ENCODE data around the gene ELK3. TPM values are rescaled to one million over a fixed set of nuclear protein-coding genes. Genes with fewer than 3 reads are reported as not detected.

The ELK3 gene
- total RNA-seq, 1 experiment from 2014 or later: 9.4 TPM

GRCh38 chr12:96167492-96167891 lies 26.7 kb upstream of the ELK3 start:
- Histone ChIP-seq H2AFZ (ENCODE audit: low read length) (no peak overlapping the region), H3K79me2 (ENCODE audit: insufficient read depth, low read length) (no peaks in the 10 kb centered on the region), H3K56ac (ENCODE audit: insufficient read length, low read depth, low read length) (no peak overlapping the region), H3K27ac (ENCODE audit: insufficient read length, low read depth, low read length) (no peak overlapping the region), H3K4ac (ENCODE audit: low read depth, low read length) (no peak overlapping the region), H3K4me1 (ENCODE audit: insufficient read depth, low read length) (no peaks in the 10 kb centered on the region; the same call in 1 of the 2 replicates), H3K18ac (ENCODE audit: insufficient read length, low read depth, low read length) (no peak overlapping the region), H3K9ac (ENCODE audit: extremely low read depth, insufficient read length, low read length) (no peak overlapping the region), H3K79me1 (ENCODE audit: insufficient read depth, low read depth, low read length, poor library complexity, severe bottlenecking) (no peaks in the 10 kb centered on the region), H2BK5ac (ENCODE audit: insufficient read length, low read length) (no peak overlapping the region), H2BK20ac (ENCODE audit: low read depth, low read length, poor library complexity, severe bottlenecking) (no peak overlapping the region), H2BK120ac (ENCODE audit: low read depth, low read length, poor library complexity, severe bottlenecking) (no peak overlapping the region), H3K4me2 (ENCODE audit: insufficient read depth, insufficient read length, low read length) (no peak overlapping the region), H3K23ac (ENCODE audit: insufficient read length, low read depth, low read length) (no peak overlapping the region), H2BK12ac (ENCODE audit: insufficient read length, low read depth, low read length) (no peak overlapping the region), H3K14ac (ENCODE audit: insufficient read depth, low read length) (no peak overlapping the region), H3K27me3 (ENCODE audit: insufficient read depth, low read length) (peaks cover 2% of the 10 kb centered on the region; the same call in 1 of the 2 replicates), H4K91ac (ENCODE audit: insufficient read length, low read depth, low read length) (no peak overlapping the region), H4K20me1 (ENCODE audit: control insufficient read depth, insufficient read depth, insufficient read length) (no peaks in the 10 kb centered on the region), H4K8ac (replicated peaks; ENCODE audit: insufficient read length, low read depth, low read length) (no peak overlapping the region), H4K5ac (ENCODE audit: insufficient read length, low read depth, low read length) (no peak overlapping the region), H2AK5ac (ENCODE audit: insufficient read length, low read length) (no peak overlapping the region), H3K9me3 (ENCODE audit: control insufficient read depth, low read depth, low read length) (no peaks in the 10 kb centered on the region), H2BK15ac (ENCODE audit: low read depth, low read length) (no peak overlapping the region), H3K23me2 (ENCODE audit: insufficient read length, low read depth, low read length, poor library complexity, severe bottlenecking) (no peaks in the 10 kb centered on the region), H3T11ph (ENCODE audit: low read length) (no peak overlapping the region)
- H3K27me3 Mint-ChIP-seq (ENCODE audit: low read depth): no peaks in the 10 kb centered on the region; the same call in none of the 2 replicates
- no CpG with 5 or more reads among the region's 1 CpG for WGBS (ENCODE audit: extremely low coverage, insufficient read length, low lambda C conversion rate)
- H3K4me3 Mint-ChIP-seq: no peak overlapping the region
- no peaks in the 10 kb centered on the region; a peak in 1 of 5 replicates for H3K9me3 Mint-ChIP-seq
- no peak for DNase-seq
- H3K36me3 Mint-ChIP-seq (ENCODE audit: insufficient read depth in 1 of 3, low read depth in 3 of 3): no peaks in the 10 kb centered on the region
- TF ChIP-seq CTCF (conservative IDR thresholded peaks at IDR 0.05): no peak
- H3K27ac Mint-ChIP-seq: no peak overlapping the region
- H3K4me1 Mint-ChIP-seq: peaks cover 7 to 11% of the 10 kb centered on the region in 2 experiments

Measured in H9 (cell line).